ENCODE results near the gene TBRG4.
"Not testable (repeated sequence)": the region's sequence is repeated elsewhere in the genome, so short reads cannot be mapped to it uniquely, and the experiment has no call there.

TBRG4 gene

DNA sequence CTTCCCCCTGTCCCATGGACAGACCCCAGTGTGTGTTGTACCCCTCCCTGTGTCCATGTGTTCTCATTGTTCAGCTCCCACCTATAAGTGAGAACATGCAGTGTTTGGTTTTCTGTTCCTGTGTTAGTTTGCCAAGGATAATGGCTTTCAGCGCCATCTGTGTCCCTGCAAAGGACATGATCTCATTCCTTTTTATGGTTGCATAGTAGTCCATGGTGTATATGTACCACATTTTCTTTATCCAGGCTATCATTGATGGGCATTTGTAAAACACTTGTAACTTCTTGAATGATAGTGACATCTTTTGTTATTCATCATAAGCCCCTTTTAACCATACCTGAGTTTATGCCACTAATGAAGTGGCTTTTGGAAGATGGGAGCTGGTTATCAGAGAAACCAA is 2.8 kb upstream of the TBRG4 start:
- DNase-seq, result not testable (repeated sequence)

DNA sequence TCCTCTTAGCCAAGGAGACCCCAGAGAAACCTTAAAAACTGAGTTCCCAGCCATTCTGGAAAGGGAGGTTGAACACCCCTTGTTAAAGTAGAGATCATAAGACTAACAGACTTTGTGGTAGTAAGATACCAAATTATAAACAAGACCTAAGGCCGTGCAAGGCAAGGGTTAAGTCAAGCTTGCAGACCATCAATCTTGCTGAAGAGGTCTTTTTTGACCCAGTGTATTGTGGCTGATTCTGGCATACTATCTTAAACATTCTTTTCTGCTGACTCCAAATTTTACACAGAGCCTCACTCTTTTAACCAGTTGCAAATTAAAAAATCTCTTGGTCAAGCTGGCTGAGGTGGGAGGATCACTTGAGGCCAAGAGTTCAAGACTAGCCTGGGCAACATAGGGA is 1.2 kb upstream of the TBRG4 start:
- DNase-seq, result no peak

DNA sequence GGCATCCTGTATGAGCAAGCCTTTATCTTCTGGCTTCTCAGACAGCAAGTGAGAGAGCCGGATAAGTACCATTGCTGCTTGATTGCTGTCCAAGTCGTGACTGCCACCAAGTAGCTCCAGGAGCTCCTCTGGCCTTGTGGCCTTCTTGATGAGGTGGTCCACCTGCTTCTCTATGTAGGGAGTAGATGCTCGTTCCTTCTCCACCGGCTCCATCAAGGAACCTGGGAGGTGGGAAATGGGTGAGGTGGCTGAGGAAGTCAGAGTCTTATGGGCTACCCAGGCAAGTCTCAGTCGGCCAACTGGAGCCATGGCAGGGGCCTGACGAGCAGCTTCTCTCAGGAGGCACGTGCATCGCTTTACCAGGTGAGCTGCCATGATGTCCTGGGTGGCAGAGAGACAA is 2.6 kb downstream of the TBRG4 start:
- DNase-seq, result no peak

DNA sequence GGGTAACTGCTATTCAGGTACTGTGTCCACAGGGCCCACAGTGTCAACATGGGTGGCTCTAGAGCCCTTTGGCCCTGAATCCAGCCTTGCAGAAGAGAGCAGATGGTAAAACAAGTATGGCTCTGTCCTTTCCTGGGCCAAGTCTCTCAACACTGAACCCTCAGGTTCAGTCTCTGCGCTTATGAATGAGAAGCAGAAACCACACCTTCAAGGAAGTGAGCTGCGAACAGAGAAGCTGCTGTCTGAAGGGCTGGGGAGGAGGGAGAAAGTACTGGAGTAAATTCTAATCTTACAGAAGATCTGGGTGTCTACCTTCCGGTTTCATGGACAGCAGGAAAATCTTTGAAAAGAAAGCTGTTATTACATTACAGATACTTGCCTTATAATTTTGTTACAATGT is 4.1 kb downstream of the TBRG4 start:
- DNase-seq, result no peak

DNA sequence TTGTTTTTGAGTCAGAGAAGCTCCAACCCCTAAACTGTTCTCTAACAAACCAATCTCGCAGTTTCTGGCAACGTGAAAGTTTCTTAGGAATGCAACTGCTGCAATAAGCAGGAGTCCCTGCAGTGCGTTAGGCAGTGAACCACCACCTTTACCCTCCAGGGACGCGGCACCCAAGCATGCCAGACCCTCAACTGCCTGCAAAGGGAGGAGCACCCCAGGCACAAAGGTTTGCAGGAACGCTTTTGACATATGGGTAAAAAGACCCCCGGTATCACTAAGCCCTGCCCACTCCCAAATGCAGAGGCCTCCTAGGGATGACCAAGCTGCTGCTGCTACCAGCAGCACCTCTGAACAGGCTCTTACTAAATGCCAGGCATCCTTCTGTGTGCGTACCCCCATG is 4.7 kb downstream of the TBRG4 start:
- DNase-seq, result no peak

DNA sequence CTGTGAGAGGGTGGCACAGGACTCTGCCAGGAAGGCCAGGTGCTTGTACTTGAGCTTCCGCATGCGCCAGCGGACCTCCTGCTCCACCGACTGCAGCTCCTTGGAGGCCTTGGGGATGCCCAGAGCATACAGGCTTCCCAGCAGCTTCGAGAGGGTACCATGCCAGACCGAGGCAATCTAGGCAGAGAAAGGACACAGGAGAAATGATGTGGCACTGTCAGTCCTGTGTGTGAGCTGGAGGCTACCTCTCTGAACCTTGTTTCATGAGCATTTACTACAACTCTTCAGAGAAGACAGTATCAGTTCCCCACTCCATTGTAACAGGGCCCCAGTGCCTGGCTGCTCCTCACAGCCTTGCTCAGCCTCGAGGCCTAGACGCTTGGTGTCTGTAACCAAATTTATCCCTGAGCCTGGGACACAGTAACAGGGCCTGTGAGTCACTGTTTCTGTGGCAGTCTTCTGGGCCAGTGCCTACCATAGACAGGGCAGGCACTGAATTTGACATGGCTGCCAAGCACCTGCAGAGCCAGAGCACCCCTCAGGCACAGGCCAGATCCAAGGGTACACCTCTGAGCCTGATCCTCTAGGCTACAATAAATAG is 5.8 kb downstream of the TBRG4 start:
- DNase-seq, result no peak

DNA sequence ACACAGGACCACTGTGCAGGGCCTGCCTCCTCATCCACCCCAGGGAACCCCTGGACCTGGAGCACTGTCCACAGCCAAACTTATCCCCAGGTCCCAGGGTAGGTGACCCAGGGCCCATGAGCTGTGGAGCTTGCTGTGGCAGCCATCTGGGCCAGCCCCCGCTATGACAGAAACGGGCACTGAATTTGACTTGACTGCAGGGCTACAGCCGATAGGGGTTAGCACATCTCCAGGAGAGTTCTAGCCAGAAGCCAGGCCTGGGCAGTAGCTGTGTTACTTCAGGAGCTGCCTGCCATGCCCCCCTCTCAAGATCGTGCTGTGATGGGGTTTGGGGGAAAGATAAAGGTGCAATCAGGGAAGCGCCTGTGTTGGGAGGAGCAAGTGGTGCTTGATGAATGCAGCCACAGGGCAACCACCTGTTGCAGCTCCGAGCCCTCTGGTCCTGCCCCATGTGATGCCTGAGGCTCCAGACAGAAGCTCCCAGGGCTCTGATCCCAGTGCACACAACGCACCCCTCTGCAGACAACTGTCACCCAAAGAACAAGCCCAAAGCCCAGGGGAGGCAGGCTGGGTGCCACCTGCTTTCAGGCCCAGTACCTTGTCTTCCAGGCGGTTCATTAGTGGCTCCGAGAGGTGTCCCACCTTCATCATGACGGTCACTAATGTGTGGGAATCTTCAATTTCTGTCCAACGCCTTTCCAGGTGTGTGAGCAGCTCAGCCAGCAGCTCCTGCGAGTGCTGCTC is 6.5 kb downstream of the TBRG4 start:
- DNase-seq, result no peak

DNA sequence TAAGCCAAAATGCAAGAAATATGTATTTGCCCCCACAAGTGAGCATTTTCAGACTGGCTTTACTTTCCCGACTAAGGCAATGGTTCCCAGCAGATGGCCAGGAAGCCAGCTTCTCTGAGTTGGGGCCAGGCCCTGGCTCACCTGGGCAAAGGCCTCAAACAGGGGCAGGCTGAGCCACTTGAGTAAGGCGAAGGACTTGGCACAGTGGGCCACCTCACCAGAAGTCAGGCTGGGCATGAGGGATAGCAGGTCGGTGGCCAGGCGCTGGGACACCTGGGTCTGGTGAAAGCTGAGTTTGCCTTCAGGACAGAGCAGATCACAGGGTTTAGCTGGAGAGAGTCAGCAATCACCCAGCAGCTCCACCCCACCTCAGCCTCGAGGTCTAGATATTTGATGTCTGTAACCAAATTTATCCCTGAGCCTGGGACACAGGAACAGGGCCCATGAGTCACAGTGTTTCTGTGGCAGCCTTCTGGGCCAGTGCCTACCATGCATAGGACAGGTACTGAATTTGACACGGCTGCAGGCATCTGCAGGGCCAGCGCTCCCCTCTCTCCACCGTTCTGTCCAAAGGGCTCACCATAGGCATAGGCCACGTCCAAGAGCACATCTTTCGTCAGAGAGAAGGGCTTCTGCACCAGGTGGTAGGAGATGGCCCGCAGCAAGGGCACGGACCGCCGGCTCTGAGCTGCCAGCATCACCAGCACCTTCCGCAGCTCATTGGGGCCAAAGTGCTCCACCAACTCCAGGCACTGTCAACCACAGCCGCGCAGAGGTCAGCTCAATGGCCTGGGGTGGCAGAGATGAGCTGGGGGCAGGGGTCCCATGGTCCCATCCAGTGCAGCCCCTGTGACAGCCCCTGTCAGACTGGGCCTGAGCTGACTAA is 7.3 kb downstream of the TBRG4 start:
- no peak for DNase-seq

DNA sequence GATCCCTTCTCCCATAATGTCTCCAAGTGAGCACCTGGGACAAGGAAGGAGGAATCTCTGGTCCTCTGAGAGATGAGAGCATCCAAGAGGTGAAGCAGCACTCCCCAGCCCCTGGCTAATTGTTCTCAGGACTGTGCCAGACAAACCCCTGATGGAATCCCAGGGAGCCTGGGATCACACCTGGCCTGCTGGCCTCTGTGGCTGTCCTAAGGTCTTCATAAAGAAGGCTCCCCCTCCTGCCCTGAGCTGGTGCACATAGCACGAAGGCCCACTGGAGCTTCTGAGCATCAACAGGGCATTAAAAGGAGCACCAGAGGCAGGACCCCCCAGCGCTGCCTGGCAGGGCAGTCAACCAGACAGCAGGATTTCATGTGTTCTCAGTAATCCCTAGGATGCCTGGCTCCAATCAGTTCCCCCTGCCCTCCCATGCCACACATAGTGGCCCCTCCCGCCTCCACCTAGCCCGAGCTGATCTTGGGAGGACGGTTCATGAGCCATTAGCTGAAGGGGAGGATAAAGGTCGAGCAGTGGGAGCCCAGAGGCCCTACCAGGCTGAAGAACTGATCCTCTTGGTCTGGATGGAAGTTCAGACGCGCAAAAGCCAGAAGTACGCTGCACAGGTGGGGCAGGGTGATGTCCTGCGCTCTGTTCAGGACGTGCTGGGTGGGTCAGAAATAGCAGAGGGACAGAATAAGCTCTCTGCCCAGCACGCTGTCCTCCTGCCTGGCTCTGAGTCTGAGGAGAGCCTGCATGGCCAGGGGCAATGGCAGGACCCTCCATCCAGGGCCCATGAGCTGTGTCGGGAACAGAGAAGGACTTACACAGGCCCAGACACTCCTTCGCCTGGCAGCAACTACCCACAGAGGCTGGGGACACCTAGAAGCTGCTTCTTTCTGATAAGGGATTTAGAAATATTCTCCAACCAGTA is 8.4 kb downstream of the TBRG4 start:
- DNase-seq, result no peak

DNA sequence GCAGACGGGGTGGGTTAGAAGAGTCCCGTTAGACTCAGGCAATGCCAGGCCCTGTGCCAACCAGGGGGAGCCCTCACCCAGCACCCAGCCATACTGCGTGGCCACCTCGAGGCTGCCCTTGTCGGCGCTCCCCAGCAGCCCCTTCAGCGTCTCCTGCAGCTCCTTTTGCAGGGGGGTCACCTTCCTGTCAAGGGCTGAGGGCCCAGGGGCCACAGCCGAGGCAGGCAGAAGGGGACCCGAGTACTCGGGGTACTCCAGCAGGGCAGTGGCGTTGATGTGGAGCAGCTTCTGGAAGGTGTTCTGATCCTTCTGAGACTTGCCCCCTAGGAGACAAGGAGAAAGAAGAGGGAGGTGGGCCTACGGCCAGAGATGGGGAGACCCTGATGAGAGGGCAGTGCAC is 9.7 kb downstream of the TBRG4 start:
- no peak for DNase-seq

DNA sequence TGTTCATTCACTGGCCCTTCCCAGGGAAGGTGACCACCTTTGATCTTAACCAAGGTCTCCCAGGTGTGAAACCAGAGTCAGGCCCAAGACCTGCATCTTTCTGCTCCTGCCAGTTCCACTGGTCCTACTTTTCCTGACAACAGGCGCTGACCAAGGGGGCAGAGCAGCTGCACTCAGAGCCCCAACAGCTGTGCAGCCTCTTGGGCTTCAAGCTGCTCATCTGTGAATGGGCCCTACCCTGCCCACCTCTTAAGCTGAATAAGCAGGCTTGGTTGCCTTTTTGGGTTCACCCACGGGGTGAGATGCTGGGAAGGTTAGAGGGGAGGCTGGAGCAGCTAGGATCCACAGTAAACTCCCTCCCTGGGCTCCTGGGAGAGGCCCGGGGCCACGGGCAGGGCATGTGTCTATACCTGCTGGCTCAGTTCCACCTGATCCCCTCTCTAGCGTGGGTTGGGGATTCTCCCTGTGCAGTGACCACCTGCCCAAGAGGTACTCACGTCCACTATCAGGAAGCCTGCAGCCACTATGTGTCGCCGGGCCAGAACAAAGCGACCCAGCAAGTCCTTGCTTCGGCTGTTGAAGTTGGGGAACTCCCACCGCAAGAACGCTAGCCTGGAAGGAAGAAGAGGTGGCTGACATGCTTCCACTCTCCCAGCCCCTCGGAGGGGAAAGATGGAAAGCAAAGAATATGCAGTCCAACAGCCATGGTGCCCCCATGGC is 10.6 kb downstream of the TBRG4 start:
- no peak for DNase-seq

DNA sequence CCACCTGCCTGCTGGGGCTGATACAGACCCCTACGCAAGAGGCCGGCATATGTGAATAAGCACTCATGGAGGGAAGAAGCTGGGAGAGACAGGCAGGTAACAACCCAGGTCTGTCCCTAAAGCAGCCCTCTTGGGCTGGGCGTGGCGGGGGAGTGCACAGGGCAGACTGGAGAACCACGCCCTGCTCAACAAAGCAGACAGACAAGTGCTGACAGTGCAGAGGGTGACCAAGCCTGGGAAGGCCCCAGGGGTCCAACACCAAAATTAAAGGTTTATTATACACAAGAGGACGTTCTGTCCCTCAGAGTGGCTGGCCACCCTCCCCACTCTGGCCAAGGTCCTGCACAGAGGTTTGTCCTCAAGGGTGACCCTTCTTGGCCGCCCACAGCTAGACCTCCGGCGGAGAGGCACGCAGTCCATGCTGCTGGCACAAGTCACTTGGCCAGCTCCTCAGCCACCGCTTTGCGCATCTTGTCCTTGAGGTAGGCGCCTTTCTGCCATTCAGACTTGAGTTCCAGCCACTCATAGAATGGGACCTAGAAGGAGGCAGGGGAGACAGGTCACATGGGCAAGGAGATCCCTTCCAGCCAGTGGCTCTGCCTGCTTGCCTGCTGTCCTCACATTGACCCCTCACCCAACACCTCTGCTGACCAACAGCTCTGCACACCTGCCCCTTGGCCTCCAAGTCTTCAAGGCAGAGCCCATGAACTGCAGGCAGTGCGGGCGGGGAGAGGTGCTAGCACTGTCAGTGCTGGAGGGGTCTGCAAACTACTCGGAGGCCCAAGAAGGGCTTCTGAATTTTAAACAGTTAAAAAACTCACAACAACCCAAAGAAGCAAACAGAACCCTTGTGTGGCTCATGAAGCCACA is 11.4 kb downstream of the TBRG4 start:
- DNase-seq, result no peak

DNA sequence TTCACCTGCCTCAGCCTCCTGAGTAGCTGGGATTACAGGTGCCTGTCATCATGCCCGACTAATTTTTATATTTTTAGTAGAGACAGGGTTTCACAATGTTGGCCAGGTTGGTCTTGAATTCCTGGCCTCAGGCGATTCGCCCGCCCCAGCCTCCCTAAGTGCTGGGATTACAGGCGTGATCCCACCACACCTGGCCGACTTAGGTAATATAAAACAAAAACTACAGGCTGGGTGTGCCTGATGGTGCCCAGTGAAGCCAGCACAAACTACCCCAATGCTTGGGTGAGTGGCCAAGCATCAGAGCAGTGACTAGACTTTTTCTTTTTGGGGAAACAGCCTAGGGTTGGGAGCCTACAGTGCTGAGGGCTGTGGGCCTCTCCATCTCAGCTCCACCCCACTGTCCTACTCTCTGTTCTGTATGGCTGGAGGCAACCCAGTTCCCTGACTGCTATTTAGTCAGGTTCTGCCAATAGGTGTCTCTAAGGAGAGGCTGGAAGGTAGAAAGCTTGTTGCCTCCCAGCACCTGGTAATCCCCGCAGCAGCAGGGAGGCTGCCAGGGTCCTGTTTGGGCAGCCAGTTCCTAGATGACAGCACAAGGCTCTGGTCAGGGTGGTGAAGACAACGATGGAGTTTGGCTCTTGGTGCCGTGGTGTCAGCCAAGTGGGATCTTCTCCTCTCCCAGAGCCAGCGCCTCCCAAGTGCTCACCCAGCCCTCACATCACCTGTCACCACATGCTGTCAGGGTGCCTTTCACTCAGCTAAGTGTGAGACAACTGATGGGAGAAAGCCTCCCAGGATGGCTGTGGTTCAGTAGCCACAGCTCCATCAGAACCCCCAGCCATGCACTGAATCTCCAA is 12.3 kb downstream of the TBRG4 start:
- peak; percentile 50 for DNase-seq

DNA sequence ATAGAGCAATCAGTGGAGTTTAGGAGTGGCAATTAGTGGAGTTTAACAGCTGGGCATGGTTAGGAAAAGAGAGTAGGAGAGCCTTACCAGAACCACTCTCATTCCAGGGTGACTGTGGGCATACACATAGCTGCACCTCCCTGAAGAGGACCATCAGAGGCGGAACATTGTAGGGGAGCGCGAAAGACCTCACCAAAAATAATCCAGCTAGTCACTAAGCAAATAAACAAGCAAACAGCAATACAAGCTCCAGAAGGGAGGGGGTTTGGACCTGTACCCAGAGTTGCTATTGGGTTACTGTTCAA is 18.6 kb downstream of the TBRG4 start:
- DNase-seq, result no peak

DNA sequence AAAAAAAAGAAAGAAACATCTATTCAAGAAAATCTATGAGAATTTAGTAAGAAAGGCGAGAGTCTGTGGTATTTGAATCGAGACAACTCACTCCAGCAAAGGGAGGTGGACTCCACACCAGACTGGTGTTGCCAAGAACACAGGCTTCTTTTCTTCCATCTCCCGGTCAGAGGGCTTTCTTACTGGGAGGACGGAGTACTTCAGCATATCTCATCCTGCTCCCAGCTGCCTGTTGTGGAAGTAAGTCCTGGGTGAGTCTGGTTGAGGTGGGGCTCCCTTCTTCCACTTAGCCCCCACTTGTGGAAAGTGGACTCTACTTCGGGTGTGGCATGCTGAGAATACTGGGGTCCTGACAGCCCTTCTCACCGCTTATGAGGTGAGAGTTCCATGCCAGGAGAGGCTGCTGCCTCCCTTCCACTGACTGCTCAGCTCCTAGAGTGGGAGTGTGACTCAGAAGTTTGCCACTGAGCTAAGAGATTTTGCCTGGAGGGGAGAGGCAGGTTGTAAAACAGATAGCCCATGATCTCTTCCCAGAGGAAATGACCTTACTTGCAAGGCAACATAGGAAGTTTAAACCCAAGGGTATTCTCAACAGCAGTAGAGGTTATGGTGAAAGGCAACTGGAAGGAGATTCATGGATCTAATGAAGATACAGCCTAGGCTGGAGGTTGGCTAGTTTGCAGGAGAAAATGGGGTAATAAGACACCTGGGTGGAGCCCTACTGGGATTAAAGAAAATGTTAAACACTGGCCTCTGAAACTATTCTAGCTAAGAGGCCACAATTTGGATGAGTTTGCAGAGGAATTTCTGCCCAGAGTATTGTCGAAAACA is 19.2 kb downstream of the TBRG4 start:
- peak; percentile 33 for DNase-seq

DNA sequence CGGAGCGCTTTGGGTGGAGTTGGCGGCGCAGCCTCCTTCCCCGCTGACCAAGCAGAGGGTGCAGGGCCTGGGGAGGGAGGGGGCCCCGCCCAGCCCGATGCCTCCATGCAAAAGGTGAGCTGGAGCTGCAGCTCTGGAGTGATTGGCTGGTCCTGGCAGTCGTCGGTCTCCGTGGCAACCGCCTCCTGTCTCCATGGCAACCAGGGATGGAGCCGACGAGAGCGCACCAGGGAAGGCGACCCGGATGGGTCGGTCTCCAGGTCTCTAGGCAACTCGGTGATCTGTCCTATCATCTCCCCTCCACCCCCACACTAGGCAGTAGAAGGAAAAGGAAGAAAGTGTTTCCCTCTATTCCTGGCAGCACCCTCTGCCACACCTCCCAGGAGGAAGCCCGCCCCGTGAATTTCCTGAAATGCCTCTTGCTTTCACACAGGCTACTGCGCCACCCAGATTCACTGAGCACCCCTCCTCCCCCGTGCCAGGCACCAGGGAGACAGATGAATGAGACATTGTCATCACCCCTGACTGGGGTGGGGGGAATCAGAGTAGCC is 22.1 kb downstream of the TBRG4 start:
- peak; percentile 84 for DNase-seq

DNA sequence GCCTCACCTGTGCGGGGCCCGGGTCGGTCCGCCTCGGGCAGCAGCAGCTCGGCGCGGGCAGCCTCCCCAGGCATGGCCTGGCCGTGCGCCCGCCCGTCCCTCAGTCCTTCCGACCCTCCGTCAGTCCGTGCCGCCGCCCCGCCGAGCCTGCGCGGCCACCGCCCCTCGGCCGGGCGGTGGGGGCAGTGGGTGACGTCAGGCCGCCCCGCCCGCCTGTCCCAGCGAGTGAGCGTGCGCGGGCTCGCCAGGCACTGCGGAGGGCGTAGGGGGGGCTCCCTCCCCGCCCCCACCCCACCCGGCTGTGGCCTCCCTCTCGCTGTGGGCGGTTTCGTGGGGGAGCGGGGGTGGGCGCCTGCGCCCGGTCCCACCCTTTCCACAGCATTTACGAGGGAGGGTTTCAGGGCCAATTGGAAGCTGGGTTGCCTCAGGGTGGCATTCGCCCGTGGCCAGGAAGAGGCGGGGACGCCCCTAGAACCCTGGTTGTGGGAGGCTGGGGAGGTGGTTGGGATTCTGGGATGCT is 22.6 kb downstream of the TBRG4 start, which contains the start of gene NACAD:
Gene NACAD (minus strand): TSS at position 149 of the 520 bp plus-strand sequence. CDS start 75 bp downstream, at position 74.
- DNase-seq, result peak; percentile 71

DNA sequence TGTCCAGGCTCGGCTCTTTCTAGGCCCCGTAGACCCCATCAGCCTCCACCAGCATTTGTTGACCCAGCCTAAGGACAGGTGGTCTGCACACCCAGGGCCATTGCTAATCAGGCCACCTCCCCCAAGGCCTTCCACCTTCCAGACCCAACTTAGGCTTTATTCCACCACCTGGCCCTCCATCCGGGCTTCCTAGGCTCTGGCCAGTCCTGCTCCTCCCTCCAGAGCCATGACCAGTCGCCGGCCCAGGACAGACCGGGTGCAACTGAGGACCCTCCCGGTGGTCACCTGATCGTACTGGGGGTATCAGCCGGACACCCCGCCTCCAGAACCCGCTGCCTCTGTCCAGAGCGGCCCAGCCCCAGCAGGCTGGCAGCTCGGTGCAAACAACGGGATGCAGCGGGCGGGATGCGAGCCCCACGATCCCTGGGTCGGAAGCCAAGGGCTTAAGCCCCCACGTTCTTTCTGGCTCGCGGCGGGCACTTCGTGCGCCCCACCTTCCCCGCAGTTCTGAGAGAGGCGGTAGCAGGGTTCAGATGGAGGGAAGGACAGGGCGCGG is 23.3 kb downstream of the TBRG4 start:
- no peak for DNase-seq
